Measurements from ENCODE around the gene DENND1A. TPM values are rescaled to one million over a fixed set of nuclear protein-coding genes. Genes with fewer than 3 reads are reported as not detected.

DENND1A gene
- total RNA-seq, 1 donor from 2014 or later, result 25.2 TPM

GRCh38 chr9:123562844-123563346 is 367.0 kb downstream of the DENND1A start:
- Mint-ChIP-seq H3K4me1 (peaks cover 10% of the 10 kb centered on the region), H3K27me3 (no peaks in the 10 kb centered on the region), H3K36me3 (ENCODE audit: low read depth) (peaks cover 14% of the 10 kb centered on the region), H3K4me3 (no peak overlapping the region), H3K27ac (no peak overlapping the region), H3K9me3 (no peaks in the 10 kb centered on the region)
- TF ChIP-seq, protein P1, sequence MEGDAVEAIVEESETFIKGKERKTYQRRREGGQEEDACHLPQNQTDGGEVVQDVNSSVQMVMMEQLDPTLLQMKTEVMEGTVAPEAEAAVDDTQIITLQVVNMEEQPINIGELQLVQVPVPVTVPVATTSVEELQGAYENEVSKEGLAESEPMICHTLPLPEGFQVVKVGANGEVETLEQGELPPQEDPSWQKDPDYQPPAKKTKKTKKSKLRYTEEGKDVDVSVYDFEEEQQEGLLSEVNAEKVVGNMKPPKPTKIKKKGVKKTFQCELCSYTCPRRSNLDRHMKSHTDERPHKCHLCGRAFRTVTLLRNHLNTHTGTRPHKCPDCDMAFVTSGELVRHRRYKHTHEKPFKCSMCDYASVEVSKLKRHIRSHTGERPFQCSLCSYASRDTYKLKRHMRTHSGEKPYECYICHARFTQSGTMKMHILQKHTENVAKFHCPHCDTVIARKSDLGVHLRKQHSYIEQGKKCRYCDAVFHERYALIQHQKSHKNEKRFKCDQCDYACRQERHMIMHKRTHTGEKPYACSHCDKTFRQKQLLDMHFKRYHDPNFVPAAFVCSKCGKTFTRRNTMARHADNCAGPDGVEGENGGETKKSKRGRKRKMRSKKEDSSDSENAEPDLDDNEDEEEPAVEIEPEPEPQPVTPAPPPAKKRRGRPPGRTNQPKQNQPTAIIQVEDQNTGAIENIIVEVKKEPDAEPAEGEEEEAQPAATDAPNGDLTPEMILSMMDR (IDR thresholded peaks at IDR 0.05), result no peak
- POLR2A ChIA-PET, result no interaction called here
- CTCF ChIA-PET, result no interaction called here
- intact Hi-C loops (cut with micrococcal nuclease), result no loop called here
- DNase-seq (no peak), ATAC-seq (ENCODE audit: low read depth) (no peak)

DNA sequence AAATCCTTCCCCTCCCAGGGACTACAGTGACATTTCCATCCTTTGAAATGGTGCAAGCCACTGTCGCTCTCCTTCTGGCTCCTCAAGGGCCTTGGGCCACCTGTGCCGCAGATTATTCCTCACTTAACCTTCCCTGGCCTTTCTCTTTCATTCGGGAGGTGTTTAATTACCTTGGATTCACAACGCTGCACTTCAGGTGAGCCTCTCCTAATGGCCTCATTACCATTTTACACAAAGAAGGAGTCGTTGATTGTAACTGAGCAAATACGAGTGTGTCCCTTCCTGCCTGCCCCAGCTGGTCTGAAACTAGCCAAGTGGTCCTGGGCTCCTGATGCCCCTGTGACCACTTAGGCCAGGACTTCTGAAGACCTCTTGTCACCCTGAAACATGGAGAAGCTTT is 368.9 kb downstream of the DENND1A start:
- H3K4me1 Mint-ChIP-seq, result peaks cover 10% of the 10 kb centered on the region
- intact Hi-C loops (cut with micrococcal nuclease), result no loop called here

GRCh38 chr9:123556464-123557435 is 373.2 kb downstream of the DENND1A start:
- CTCF ChIA-PET, result no interaction called here
- intact Hi-C loops (cut with micrococcal nuclease), result no loop called here
- POLR2A ChIA-PET, result no interaction called here
- TF ChIP-seq, protein P1 (IDR thresholded peaks at IDR 0.05), result no peak
- no peaks in the 10 kb centered on the region for H3K4me1 Mint-ChIP-seq
- no peaks in the 10 kb centered on the region for H3K9me3 Mint-ChIP-seq
- no peak overlapping the region for H3K4me3 Mint-ChIP-seq
- H3K27me3 Mint-ChIP-seq, result no peaks in the 10 kb centered on the region
- no peak for DNase-seq
- H3K27ac Mint-ChIP-seq, result no peak overlapping the region
- H3K36me3 Mint-ChIP-seq (ENCODE audit: low read depth), result peaks cover 42% of the 10 kb centered on the region
- ATAC-seq (ENCODE audit: low read depth), result no peak

More for the DNA sequence above, 368.9 kb downstream of the DENND1A start:
- Mint-ChIP-seq H3K27me3 (no peaks in the 10 kb centered on the region), H3K36me3 (ENCODE audit: low read depth) (peaks cover 31% of the 10 kb centered on the region), H3K27ac (no peak overlapping the region), H3K9me3 (no peaks in the 10 kb centered on the region), H3K4me3 (no peak overlapping the region)
- ATAC-seq (ENCODE audit: low read depth) (no peak), DNase-seq (no peak)
- ChIA-PET CTCF (no interaction called here), POLR2A (no interaction called here)
- TF ChIP-seq, protein P1 (IDR thresholded peaks at IDR 0.05), result no peak

GRCh38 chr9:123555646-123556045 is 374.3 kb downstream of the DENND1A start:
- no peak overlapping the region for H3K27ac Mint-ChIP-seq
- H3K9me3 Mint-ChIP-seq, result no peaks in the 10 kb centered on the region
- H3K36me3 Mint-ChIP-seq (ENCODE audit: low read depth), result peaks cover 41% of the 10 kb centered on the region
- DNase-seq (no peak), ATAC-seq (ENCODE audit: low read depth) (no peak)
- H3K4me3 Mint-ChIP-seq, result no peak overlapping the region
- intact Hi-C loops (cut with micrococcal nuclease), result no loop called here
- TF ChIP-seq, protein P1 (IDR thresholded peaks at IDR 0.05), result no peak
- H3K27me3 Mint-ChIP-seq, result no peaks in the 10 kb centered on the region
- CTCF ChIA-PET, result no interaction called here
- no peaks in the 10 kb centered on the region for H3K4me1 Mint-ChIP-seq
- POLR2A ChIA-PET, result no interaction called here

GRCh38 chr9:123552530-123552929 is 377.4 kb downstream of the DENND1A start:
- H3K27me3 Mint-ChIP-seq, result no peaks in the 10 kb centered on the region
- H3K9me3 Mint-ChIP-seq, result no peaks in the 10 kb centered on the region
- H3K27ac Mint-ChIP-seq, result no peak overlapping the region
- ChIA-PET POLR2A (no interaction called here), CTCF (no interaction called here)
- no peaks in the 10 kb centered on the region for H3K4me1 Mint-ChIP-seq
- H3K36me3 Mint-ChIP-seq (ENCODE audit: low read depth), result peaks cover 34% of the 10 kb centered on the region
- DNase-seq (no peak), ATAC-seq (ENCODE audit: low read depth) (no peak)
- H3K4me3 Mint-ChIP-seq, result no peak overlapping the region
- intact Hi-C loops (cut with micrococcal nuclease), result no loop called here
- TF ChIP-seq, protein P1 (IDR thresholded peaks at IDR 0.05), result no peak

All from activated B cell treated with CpG ODN at 0.5 μM for 24 hours (primary cell).